Esophagus (tissue), 2 donors: ENCODE measurements around the gene WDR64. TPM values are rescaled to one million over a fixed set of nuclear protein-coding genes. Genes with fewer than 3 reads are reported as not detected.
"Not testable (repeated sequence)": the region's sequence is repeated elsewhere in the genome, so short reads cannot be mapped to it uniquely, and the experiment has no call there.

ENCODE experiments used
- H3K27ac ChIP-seq, 2 donors: one replicate each; pipeline ENCODE4 v1.5.1; 2013; ENCODE audit warnings: low read depth in 2 of 2, mild to moderate bottlenecking in 2 of 2, inconsistent platforms in 1 of 2, low read length in 1 of 2, moderate library complexity in 1 of 2
- H3K27me3 ChIP-seq, 2 donors: one replicate each; pipeline ENCODE4 v1.6.1; 2013; ENCODE audit warnings: low read length in 2 of 2, control low read depth in 1 of 2, mild to moderate bottlenecking in 1 of 2; ENCODE audit not compliant: insufficient read depth in 2 of 2, control insufficient read depth in 1 of 2
- H3K36me3 ChIP-seq, 2 donors: one replicate each; pipeline ENCODE4 v1.6.1; 2013; ENCODE audit warnings: low read length in 1 of 2; ENCODE audit not compliant: control insufficient read depth in 2 of 2, insufficient read depth in 2 of 2
- H3K4me1 ChIP-seq, 2 donors: one replicate each; pipeline ENCODE4 v1.6.1; 2013; ENCODE audit warnings: low read length in 1 of 2; ENCODE audit not compliant: control insufficient read depth in 2 of 2, insufficient read depth in 2 of 2
- H3K4me3 ChIP-seq, 2 donors: one replicate each; pipeline ENCODE4 v1.5.1; 2013; ENCODE audit warnings: low read length in 2 of 2, mild to moderate bottlenecking in 2 of 2, low read depth in 1 of 2, moderate library complexity in 1 of 2
- H3K9me3 ChIP-seq, 2 donors: one replicate each; pipeline ENCODE4 v1.6.1; 2013; ENCODE audit warnings: mild to moderate bottlenecking in 2 of 2, low read depth in 1 of 2, low read length in 1 of 2, moderate library complexity in 1 of 2; ENCODE audit not compliant: control insufficient read depth in 2 of 2, insufficient read depth in 1 of 2
- WGBS, 2 donors: extraction: QIAGEN DNeasy Blood & Tissue Kit; methylation state at CpG; one replicate each; pipeline ENCODE4 v1.1.7; 2013; 5-methylcytosine and 5-hydroxymethylcytosine counted together
- polyA plus RNA-seq, 2 donors: library from polyadenylated mRNA; stranded (reverse); fragments of 200-250 nt; gene quantifications; one replicate each; pipeline ENCODE4 v1.2.3, GENCODE V29; 2013
- donor health status: healthy with polysubstance abuse.
- donor health status: Bipolar disorder and iron deficiency.

The WDR64 gene
- polyA plus RNA-seq, 2 donors: not detected

GRCh38 chr1:241717975-241718374 lies 65.9 kb downstream of the WDR64 start:
- Histone ChIP-seq H3K36me3 (no peaks in the 10 kb centered on the region), H3K4me3 (no peak overlapping the region), H3K27ac (no peak overlapping the region), H3K9me3 (no peaks in the 10 kb centered on the region), H3K4me1 (no peaks in the 10 kb centered on the region), H3K27me3 (no peaks in the 10 kb centered on the region)
- 62 to 73% methylated on average over 5 of the region's 5 CpGs for WGBS, 2 donors

- no peaks in the 10 kb centered on the region for H3K9me3 ChIP-seq
- no peak overlapping the region for H3K4me3 ChIP-seq
- H3K36me3 ChIP-seq: no peaks in the 10 kb centered on the region
- H3K27me3 ChIP-seq: no peaks in the 10 kb centered on the region
- H3K27ac ChIP-seq: no peak overlapping the region
- no peaks in the 10 kb centered on the region for H3K4me1 ChIP-seq
- 89 to 93% methylated on average over 3 of the region's 3 CpGs for WGBS, 2 donors
Measured at GRCh38 chr1:241721011-241721410, 68.9 kb downstream of the WDR64 start.

- Histone ChIP-seq H3K9me3 (no peaks in the 10 kb centered on the region), H3K27ac (no peak overlapping the region), H3K4me1 (no peaks in the 10 kb centered on the region), H3K4me3 (no peak overlapping the region), H3K27me3 (no peaks in the 10 kb centered on the region), H3K36me3 (no peaks in the 10 kb centered on the region)
- WGBS, 2 donors: 83 to 84% methylated on average over 4 of the region's 4 CpGs
Measured at GRCh38 chr1:241722947-241723346, 70.9 kb downstream of the WDR64 start.

- no peaks in the 10 kb centered on the region for H3K9me3 ChIP-seq
- no peak overlapping the region for H3K27ac ChIP-seq
- H3K4me3 ChIP-seq: no peak overlapping the region
- H3K36me3 ChIP-seq: no peaks in the 10 kb centered on the region
- WGBS, 2 donors: 66 to 75% methylated on average over 4 of the region's 4 CpGs
- H3K4me1 ChIP-seq: no peaks in the 10 kb centered on the region
- H3K27me3 ChIP-seq: no peaks in the 10 kb centered on the region
Measured at GRCh38 chr1:241724741-241725356, 72.8 kb downstream of the WDR64 start.

- Histone ChIP-seq H3K27ac (no peak overlapping the region), H3K27me3 (peaks cover 0 to 3% of the 10 kb centered on the region in 2 donors), H3K4me3 (no peak overlapping the region), H3K4me1 (no peaks in the 10 kb centered on the region), H3K36me3 (no peaks in the 10 kb centered on the region), H3K9me3 (no peaks in the 10 kb centered on the region)
Measured at GRCh38 chr1:241730031-241730430, 78.0 kb downstream of the WDR64 start.

GRCh38 chr1:241733899-241734298 lies 81.8 kb downstream of the WDR64 start:
- H3K27ac ChIP-seq: no peak overlapping the region
- H3K4me3 ChIP-seq: no peak overlapping the region
- no peaks in the 10 kb centered on the region for H3K36me3 ChIP-seq
- no peaks in the 10 kb centered on the region for H3K9me3 ChIP-seq
- peaks cover 0 to 3% of the 10 kb centered on the region in 2 donors for H3K27me3 ChIP-seq
- WGBS, 2 donors: 84 to 87% methylated on average over 2 of the region's 2 CpGs
- no peaks in the 10 kb centered on the region for H3K4me1 ChIP-seq

- Histone ChIP-seq H3K9me3 (no peaks in the 10 kb centered on the region), H3K4me1 (no peaks in the 10 kb centered on the region), H3K36me3 (no peaks in the 10 kb centered on the region), H3K27ac (no peak overlapping the region), H3K4me3 (no peak overlapping the region), H3K27me3 (peaks cover 0 to 3% of the 10 kb centered on the region in 2 donors)
- WGBS, 2 donors: 74 to 77% methylated on average over 5 of the region's 5 CpGs
Measured at GRCh38 chr1:241734533-241734932, 82.5 kb downstream of the WDR64 start.

GRCh38 chr1:241735493-241735926 lies 83.4 kb downstream of the WDR64 start:
- 83 to 85% methylated on average over 8 of the region's 8 CpGs for WGBS, 2 donors
- H3K4me1 ChIP-seq, H3K9me3 ChIP-seq, H3K4me3 ChIP-seq, H3K27ac ChIP-seq, H3K36me3 ChIP-seq, H3K27me3 ChIP-seq: not testable (repeated sequence)

- H3K27ac ChIP-seq: no peak overlapping the region
- WGBS, 2 donors: 72 to 74% methylated on average over 3 of the region's 3 CpGs
- H3K4me3 ChIP-seq: no peak overlapping the region
- peaks cover 0 to under 1% of the 10 kb centered on the region in 2 donors for H3K27me3 ChIP-seq
- no peaks in the 10 kb centered on the region for H3K36me3 ChIP-seq
- H3K4me1 ChIP-seq: no peaks in the 10 kb centered on the region
- no peaks in the 10 kb centered on the region for H3K9me3 ChIP-seq
Measured at GRCh38 chr1:241736387-241736786, 84.3 kb downstream of the WDR64 start.

GRCh38 chr1:241738284-241739078 lies 86.4 kb downstream of the WDR64 start:
- Histone ChIP-seq H3K9me3 (no peaks in the 10 kb centered on the region), H3K4me1 (no peaks in the 10 kb centered on the region), H3K4me3 (no peak overlapping the region), H3K27ac (no peak overlapping the region), H3K27me3 (peaks cover 0 to 2% of the 10 kb centered on the region in 2 donors), H3K36me3 (no peaks in the 10 kb centered on the region)
- 60 to 69% methylated on average over 8 of the region's 8 CpGs for WGBS, 2 donors
